Mesenchymal stem cell (in vitro differentiated cells and primary cell): ENCODE measurements around the gene GOLGA8T.
"Not testable (repeated sequence)": the region's sequence is repeated elsewhere in the genome, so short reads cannot be mapped to it uniquely, and the experiment has no call there.

ENCODE experiments used
- DNase-seq: peaks from one replicate; pipeline ENCODE4 v3.0.0-alpha.2; 2013
- H2AFZ ChIP-seq: one replicate; pipeline ENCODE4 v1.6.1; 2013; ENCODE audit warnings: low read depth, mild to moderate bottlenecking, control low read depth, inconsistent platforms, low read length, moderate library complexity
- H2AK5ac ChIP-seq: 2 replicates; pipeline ENCODE4 v1.6.1; 2013; ENCODE audit warnings: low read length, moderate library complexity, mild to moderate bottlenecking, inconsistent platforms; ENCODE audit not compliant: severe bottlenecking
- H2BK120ac ChIP-seq: one replicate; pipeline ENCODE4 v1.6.1; 2013; ENCODE audit warnings: low read depth, mild to moderate bottlenecking, inconsistent platforms, low read length, moderate library complexity
- H2BK12ac ChIP-seq, 2 experiments: one replicate each; pipeline ENCODE4 v1.6.1; 2013; ENCODE audit warnings: inconsistent platforms in 2 of 2, low read length in 2 of 2, mild to moderate bottlenecking in 2 of 2, moderate library complexity in 2 of 2, control low read depth in 1 of 2
- H2BK15ac ChIP-seq: one replicate; pipeline ENCODE4 v1.6.1; 2013; ENCODE audit warnings: mild to moderate bottlenecking, low read depth, inconsistent platforms; ENCODE audit not compliant: poor library complexity, severe bottlenecking
- H2BK5ac ChIP-seq: 2 replicates; pipeline ENCODE4 v1.6.1; 2013; ENCODE audit warnings: low read depth, mild to moderate bottlenecking, low read length, control low read depth, inconsistent platforms; ENCODE audit not compliant: poor library complexity, severe bottlenecking
- H3K14ac ChIP-seq, 2 experiments: one replicate each; pipeline ENCODE4 v1.6.1; 2013; ENCODE audit warnings: inconsistent platforms in 2 of 2, low read length in 2 of 2, control low read depth in 1 of 2, mild to moderate bottlenecking in 1 of 2, moderate library complexity in 1 of 2
- H3K18ac ChIP-seq, 2 experiments: one replicate each; pipeline ENCODE4 v1.6.1; 2013; ENCODE audit warnings: inconsistent platforms in 2 of 2, low read length in 2 of 2, control low read depth in 1 of 2, low read depth in 1 of 2, mild to moderate bottlenecking in 1 of 2
- H3K23ac ChIP-seq, 2 experiments: one replicate each; pipeline ENCODE4 v1.6.1; 2013; ENCODE audit warnings: inconsistent platforms in 2 of 2, low read length in 2 of 2, mild to moderate bottlenecking in 2 of 2, moderate library complexity in 2 of 2, control low read depth in 1 of 2
- H3K27ac ChIP-seq: 2 replicates; pipeline ENCODE4 v1.5.1; 2013; ENCODE audit warnings: mild to moderate bottlenecking, moderate library complexity, low read length, control low read depth, inconsistent platforms; ENCODE audit not compliant: poor library complexity, severe bottlenecking
- H3K27me3 ChIP-seq, 2 experiments: 2 replicates each; pipeline versions ENCODE4 v1.6.1 to v1.7.0; 2013; ENCODE audit warnings: low read length in 2 of 2, mild to moderate bottlenecking in 2 of 2, moderate library complexity in 2 of 2, control low read depth in 1 of 2, inconsistent platforms in 1 of 2; ENCODE audit not compliant: control insufficient read depth in 1 of 2, insufficient read depth in 1 of 2
- H3K36me3 ChIP-seq, 2 experiments: 2 replicates each; pipeline versions ENCODE4 v1.6.1 to v1.7.0; 2013; ENCODE audit warnings: low read length in 2 of 2, control low read depth in 1 of 2, inconsistent platforms in 1 of 2, low read depth in 1 of 2, mild to moderate bottlenecking in 1 of 2; ENCODE audit not compliant: insufficient read depth in 2 of 2, control insufficient read depth in 1 of 2
- H3K4ac ChIP-seq, 2 experiments: one replicate each; pipeline ENCODE4 v1.6.1; 2013; ENCODE audit warnings: inconsistent platforms in 2 of 2, low read length in 2 of 2, mild to moderate bottlenecking in 2 of 2, moderate library complexity in 2 of 2, control low read depth in 1 of 2, low read depth in 1 of 2
- H3K4me1 ChIP-seq: 2 replicates; pipeline ENCODE4 v1.6.1; 2013; ENCODE audit warnings: low read depth, low read length, control low read depth; ENCODE audit not compliant: control insufficient read depth, insufficient read depth
- H3K4me2 ChIP-seq: 2 replicates; pipeline ENCODE4 v1.6.1; 2013; ENCODE audit warnings: low read length, mild to moderate bottlenecking, inconsistent platforms; ENCODE audit not compliant: poor library complexity, severe bottlenecking
- H3K4me3 ChIP-seq, 2 experiments: 2 replicates each; pipeline versions ENCODE4 v1.5.1 to v1.7.0; 2013; ENCODE audit warnings: low read length in 2 of 2, mild to moderate bottlenecking in 2 of 2, control low read depth in 1 of 2, low read depth in 1 of 2; ENCODE audit not compliant: insufficient read depth in 1 of 2
- H3K79me1 ChIP-seq: replicated peaks from 2 replicates; pipeline ENCODE4 v1.6.1; 2013; ENCODE audit warnings: mild to moderate bottlenecking, control low read depth, low read length, inconsistent platforms; ENCODE audit not compliant: poor library complexity, severe bottlenecking
- H3K9ac ChIP-seq: 2 replicates; pipeline ENCODE4 v1.7.0; 2013; ENCODE audit warnings: mild to moderate bottlenecking, low read length, moderate library complexity
- H3K9me3 ChIP-seq: 2 replicates; pipeline ENCODE4 v1.7.0; 2013; ENCODE audit warnings: mild to moderate bottlenecking, low read length; ENCODE audit not compliant: control insufficient read depth
- H4K8ac ChIP-seq: one replicate; pipeline ENCODE4 v1.6.1; 2013; ENCODE audit warnings: inconsistent platforms, mild to moderate bottlenecking, low read length, moderate library complexity
- H4K91ac ChIP-seq: one replicate; pipeline ENCODE4 v1.6.1; 2013; ENCODE audit warnings: mild to moderate bottlenecking, low read length, inconsistent platforms
- WGBS: methylation state at CpG from one replicate; pipeline ENCODE4 v1.1.7; 2013; ENCODE audit warnings: mixed read lengths; 5-methylcytosine and 5-hydroxymethylcytosine counted together

Gene GOLGA8T

GRCh38 chr15:30167886-30168285, 33.0 kb downstream of the GOLGA8T start:
- not testable (repeated sequence) for H3K4ac ChIP-seq, H3K79me1 ChIP-seq, H3K23ac ChIP-seq, H3K18ac ChIP-seq, H3K27me3 ChIP-seq, H3K4me2 ChIP-seq, H3K36me3 ChIP-seq, H4K8ac ChIP-seq, H3K9ac ChIP-seq, DNase-seq, H3K27ac ChIP-seq, H3K4me3 ChIP-seq, H2BK12ac ChIP-seq, H2BK120ac ChIP-seq, H2BK5ac ChIP-seq, H2AK5ac ChIP-seq, H2AFZ ChIP-seq, H3K14ac ChIP-seq, H2BK15ac ChIP-seq, H4K91ac ChIP-seq, H3K4me1 ChIP-seq, H3K9me3 ChIP-seq
- WGBS = no CpG with 5 or more reads among the region's 2 CpGs

GRCh38 chr15:30171452-30171851, 36.6 kb downstream of the GOLGA8T start:
- H3K4ac ChIP-seq, H2AFZ ChIP-seq, H4K8ac ChIP-seq, H3K23ac ChIP-seq, H3K18ac ChIP-seq, H3K4me3 ChIP-seq, H2BK5ac ChIP-seq, H2BK12ac ChIP-seq, H3K27me3 ChIP-seq, H2AK5ac ChIP-seq, H3K79me1 ChIP-seq, DNase-seq, H3K36me3 ChIP-seq, H2BK15ac ChIP-seq, H3K4me2 ChIP-seq, H3K9me3 ChIP-seq, H3K14ac ChIP-seq, H4K91ac ChIP-seq, H3K9ac ChIP-seq, H3K27ac ChIP-seq, H3K4me1 ChIP-seq, H2BK120ac ChIP-seq: not testable (repeated sequence)
- no CpG with 5 or more reads among the region's 7 CpGs for WGBS

- not testable (repeated sequence) for H3K79me1 ChIP-seq, H3K14ac ChIP-seq, H2AFZ ChIP-seq, H3K27ac ChIP-seq, H3K4me3 ChIP-seq, H2BK5ac ChIP-seq, H3K23ac ChIP-seq, H2BK120ac ChIP-seq, H3K27me3 ChIP-seq, H3K4me1 ChIP-seq, H3K9me3 ChIP-seq, H2BK15ac ChIP-seq, H3K4me2 ChIP-seq, H3K36me3 ChIP-seq, H3K9ac ChIP-seq, H2AK5ac ChIP-seq, H4K8ac ChIP-seq, H3K4ac ChIP-seq
- DNase-seq = peak; percentile 5
- Histone ChIP-seq H4K91ac (peak overlapping the region; percentile 65), H3K18ac (peak overlapping the region in 1 of 2 experiments; percentile 2), H2BK12ac (peak overlapping the region in 1 of 2 experiments; percentile 11)
- WGBS = no CpG with 5 or more reads among the region's 11 CpGs
Observed at GRCh38 chr15:30173041-30173608, 38.3 kb downstream of the GOLGA8T start.

DNA sequence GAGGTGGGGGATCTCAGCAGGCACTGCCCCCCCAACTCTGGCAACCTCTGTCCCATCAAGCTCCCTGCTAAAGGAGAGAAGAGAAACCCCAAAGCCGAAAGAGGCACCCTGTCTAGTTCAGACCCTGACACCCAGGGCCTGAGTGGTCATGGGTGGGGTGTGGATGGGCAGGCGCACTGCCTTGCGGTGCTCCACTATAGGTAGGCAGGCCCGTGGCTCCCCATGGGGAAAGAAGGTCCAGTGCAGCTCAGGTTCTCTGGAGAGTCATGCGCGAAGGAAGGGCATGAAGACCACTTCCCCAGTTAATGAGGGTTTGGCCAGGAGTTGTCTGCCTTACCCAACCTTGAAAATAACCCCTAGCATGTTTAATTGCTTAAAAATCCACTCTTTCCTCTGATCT, 40.4 kb downstream of the GOLGA8T start:
- H2AFZ ChIP-seq, H3K4me2 ChIP-seq: not testable (repeated sequence)
- WGBS = 100% methylated on average over 3 of the region's 6 CpGs

More for the DNA sequence above, 40.4 kb downstream of the GOLGA8T start:
- H3K4ac ChIP-seq, H3K9ac ChIP-seq, H3K4me1 ChIP-seq, H3K9me3 ChIP-seq, H2BK12ac ChIP-seq, H3K27ac ChIP-seq, H2BK120ac ChIP-seq, H3K36me3 ChIP-seq, H2AK5ac ChIP-seq, H3K23ac ChIP-seq, H4K8ac ChIP-seq, H2BK5ac ChIP-seq, H3K27me3 ChIP-seq, H3K18ac ChIP-seq, H4K91ac ChIP-seq, H3K4me3 ChIP-seq, H2BK15ac ChIP-seq, H3K14ac ChIP-seq, H3K79me1 ChIP-seq, DNase-seq: not testable (repeated sequence)
